Measurements from ENCODE around the gene GPR107.

GPR107 gene

DNA sequence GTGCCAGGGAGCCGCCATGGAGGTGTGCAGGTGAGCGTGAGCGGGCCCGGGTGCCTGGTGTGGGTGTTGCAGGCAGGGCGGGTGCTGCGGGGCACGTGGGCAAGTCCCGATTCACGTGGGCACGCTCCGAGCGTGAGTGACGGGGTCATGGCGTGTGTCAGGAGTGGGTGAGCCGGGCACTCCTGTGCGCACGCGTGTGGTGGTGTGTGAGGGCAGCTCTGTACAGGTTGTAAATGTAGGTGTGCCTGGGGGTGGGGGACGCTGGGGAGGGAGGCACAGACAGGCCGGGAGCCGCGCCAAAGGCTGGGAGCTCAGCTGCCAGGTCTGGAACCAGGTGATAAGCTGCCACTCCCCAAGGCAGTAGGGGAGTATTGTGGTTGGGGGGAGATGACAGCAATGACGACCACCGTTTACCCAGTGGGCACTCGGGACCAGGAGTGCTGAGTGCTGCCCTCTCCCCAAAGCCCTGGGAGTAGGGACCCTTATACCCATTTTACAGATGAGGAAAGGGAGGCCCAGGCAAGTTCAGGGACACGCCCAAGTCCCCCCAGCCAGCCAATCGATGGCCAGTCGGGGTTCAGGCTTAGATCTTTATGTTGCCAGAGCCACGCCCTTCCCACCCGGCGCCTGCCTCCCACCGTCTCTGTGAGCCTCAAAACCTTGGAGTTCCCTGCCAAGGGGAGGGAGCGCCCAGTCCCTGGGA is 128.1 kb downstream of the GPR107 start:
- TF ChIP-seq, protein P1, sequence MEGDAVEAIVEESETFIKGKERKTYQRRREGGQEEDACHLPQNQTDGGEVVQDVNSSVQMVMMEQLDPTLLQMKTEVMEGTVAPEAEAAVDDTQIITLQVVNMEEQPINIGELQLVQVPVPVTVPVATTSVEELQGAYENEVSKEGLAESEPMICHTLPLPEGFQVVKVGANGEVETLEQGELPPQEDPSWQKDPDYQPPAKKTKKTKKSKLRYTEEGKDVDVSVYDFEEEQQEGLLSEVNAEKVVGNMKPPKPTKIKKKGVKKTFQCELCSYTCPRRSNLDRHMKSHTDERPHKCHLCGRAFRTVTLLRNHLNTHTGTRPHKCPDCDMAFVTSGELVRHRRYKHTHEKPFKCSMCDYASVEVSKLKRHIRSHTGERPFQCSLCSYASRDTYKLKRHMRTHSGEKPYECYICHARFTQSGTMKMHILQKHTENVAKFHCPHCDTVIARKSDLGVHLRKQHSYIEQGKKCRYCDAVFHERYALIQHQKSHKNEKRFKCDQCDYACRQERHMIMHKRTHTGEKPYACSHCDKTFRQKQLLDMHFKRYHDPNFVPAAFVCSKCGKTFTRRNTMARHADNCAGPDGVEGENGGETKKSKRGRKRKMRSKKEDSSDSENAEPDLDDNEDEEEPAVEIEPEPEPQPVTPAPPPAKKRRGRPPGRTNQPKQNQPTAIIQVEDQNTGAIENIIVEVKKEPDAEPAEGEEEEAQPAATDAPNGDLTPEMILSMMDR (IDR thresholded peaks at IDR 0.05; ENCODE audit: insufficient read depth, low read depth, low read length, missing control alignments): no peak
- DNase-seq (ENCODE audit: low read depth): no peak
- H3K4me3 ChIP-seq (ENCODE audit: low read length): no peak overlapping the region

DNA sequence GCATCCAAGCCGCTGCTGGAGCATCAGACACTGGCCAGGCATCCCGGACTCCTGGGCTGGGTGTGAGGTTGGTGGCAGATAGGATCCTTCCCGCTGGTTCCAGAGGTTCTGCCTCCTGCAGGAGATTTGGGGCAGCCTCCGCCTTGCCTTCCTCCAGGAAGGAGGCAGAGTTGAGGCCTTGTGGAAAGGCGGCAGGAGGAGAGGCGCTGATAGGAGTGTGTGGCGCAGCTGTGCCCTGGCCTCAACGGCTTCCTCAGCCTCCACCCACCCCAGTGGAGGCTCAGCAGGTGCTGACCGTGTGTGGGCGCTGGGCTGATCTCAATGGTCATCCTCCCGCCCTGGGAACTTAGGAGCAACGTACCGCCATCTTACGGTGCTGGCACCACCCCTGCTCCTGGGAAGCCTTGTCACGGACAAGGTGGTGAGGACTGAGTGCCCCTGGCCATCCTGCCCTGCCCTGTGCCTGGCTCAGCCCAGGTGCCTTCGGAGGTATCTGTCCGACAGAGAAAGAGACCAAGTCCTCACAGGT is 128.7 kb downstream of the GPR107 start:
- DNase-seq (ENCODE audit: low read depth): no peak
- TF ChIP-seq, protein P1 (IDR thresholded peaks at IDR 0.05; ENCODE audit: insufficient read depth, low read depth, low read length, missing control alignments): no peak
- no peak overlapping the region for H3K4me3 ChIP-seq (ENCODE audit: low read length)

DNA sequence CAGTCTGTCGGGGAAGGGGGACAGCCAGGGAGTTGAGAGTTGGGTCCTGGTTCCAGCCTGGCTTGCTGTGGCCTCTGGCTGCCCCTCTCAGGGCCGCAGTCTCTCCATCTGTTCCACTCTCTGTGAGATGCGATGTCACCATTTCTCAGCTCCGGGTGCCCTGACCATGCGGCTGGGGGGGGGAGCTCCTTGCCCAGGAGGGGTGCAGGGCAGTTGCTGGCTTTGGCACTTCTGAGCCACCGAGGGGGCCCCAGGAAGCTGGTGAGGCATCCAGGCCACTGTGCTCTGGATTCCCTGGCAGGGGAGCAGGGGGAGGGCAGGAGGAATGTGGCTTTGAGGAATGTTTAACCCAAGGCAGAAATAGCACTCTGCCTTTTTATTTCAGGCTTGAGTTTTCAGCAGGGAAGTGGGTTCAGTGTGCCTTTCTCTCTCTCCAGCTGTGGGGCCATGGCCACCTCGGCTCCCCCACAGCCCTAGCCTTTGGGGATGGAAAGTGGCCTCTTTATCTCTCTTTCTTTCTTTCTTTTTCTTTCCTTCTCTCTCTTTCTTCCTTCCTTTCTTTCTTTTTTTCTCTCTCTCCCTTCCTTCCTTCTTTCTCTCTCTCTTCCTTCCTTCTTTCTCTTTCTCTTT is 129.5 kb downstream of the GPR107 start:
- no peak overlapping the region for H3K4me3 ChIP-seq (ENCODE audit: low read length)
- TF ChIP-seq, protein P1 (IDR thresholded peaks at IDR 0.05; ENCODE audit: insufficient read depth, low read depth, low read length, missing control alignments): no peak
- DNase-seq (ENCODE audit: low read depth): no peak

DNA sequence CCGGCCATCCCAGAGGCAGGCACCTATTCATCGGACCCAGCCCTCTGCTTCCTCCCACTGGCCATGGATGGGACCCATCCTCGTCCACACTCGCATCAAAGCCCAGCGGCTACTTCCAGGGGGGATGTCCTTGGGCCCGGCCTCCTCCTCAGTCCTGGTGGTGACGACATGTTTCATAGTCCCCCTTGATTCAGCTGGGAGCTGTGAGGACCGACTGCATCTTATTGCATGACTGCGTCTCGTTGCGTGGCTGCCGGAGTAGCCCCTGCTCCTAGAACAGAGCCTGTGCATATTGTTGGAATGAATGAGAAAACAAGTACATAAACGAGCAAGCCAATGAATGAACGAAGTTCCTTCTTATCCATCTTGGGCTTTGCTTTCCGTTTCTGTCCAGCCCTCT is 131.3 kb downstream of the GPR107 start:
- DNase-seq (ENCODE audit: low read depth): no peak
- TF ChIP-seq, protein P1 (IDR thresholded peaks at IDR 0.05; ENCODE audit: insufficient read depth, low read depth, low read length, missing control alignments): no peak
- no peak overlapping the region for H3K4me3 ChIP-seq (ENCODE audit: low read length)

DNA sequence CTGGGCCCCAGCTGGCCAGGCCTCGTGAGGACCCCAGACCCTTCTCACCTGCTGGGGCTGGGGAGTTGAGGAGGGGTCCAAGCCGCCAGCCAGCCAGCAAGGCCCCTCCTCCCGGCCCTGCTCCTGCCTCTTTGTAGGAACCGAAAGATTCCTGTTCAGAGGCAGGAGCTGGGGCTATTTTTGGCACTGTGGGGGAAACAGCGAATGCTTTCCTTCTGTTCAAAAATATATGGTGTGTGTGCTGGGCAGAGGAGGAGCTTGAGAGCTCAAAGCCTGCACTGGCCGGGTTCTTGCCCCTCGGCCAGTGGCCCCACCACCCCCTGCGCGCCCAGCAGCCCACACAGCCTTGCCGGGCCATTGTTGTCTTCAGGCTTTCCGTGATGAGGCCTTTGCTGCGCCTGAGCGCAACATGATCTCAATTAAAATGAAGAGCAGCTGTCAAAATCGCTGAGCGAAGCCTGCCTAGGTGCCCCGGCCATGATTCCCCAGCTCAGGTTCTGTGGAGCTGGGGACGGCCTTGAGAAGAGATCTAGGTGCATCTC is 131.9 kb downstream of the GPR107 start:
- H3K4me3 ChIP-seq (ENCODE audit: low read length): no peak overlapping the region
- TF ChIP-seq, protein P1 (IDR thresholded peaks at IDR 0.05; ENCODE audit: insufficient read depth, low read depth, low read length, missing control alignments): no peak
- DNase-seq (ENCODE audit: low read depth): no peak

DNA sequence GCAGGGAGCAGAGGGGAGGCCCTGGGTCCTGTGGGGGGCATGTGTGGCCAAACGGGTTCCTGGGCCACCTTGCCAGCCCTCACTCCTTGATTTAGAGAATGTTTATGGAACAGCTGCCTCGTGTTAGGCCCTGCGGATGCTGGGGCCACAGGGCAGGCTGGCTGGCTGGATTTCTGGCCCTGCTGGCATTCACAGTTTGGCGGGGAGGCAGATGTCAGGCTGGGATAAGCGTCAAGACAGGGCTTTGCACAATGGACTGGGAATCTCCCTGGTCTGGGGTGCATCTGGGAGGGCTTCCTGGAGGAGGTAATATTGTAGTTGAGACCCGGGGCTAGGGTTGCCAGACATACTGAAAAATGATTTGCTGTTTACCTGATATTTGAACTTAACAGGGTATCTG is 132.3 kb downstream of the GPR107 start:
- no peak overlapping the region for H3K4me3 ChIP-seq (ENCODE audit: low read length)
- DNase-seq (ENCODE audit: low read depth): no peak
- TF ChIP-seq, protein P1 (IDR thresholded peaks at IDR 0.05; ENCODE audit: insufficient read depth, low read depth, low read length, missing control alignments): no peak
